ENCODE measurements around the gene GMDS.

GMDS gene

DNA sequence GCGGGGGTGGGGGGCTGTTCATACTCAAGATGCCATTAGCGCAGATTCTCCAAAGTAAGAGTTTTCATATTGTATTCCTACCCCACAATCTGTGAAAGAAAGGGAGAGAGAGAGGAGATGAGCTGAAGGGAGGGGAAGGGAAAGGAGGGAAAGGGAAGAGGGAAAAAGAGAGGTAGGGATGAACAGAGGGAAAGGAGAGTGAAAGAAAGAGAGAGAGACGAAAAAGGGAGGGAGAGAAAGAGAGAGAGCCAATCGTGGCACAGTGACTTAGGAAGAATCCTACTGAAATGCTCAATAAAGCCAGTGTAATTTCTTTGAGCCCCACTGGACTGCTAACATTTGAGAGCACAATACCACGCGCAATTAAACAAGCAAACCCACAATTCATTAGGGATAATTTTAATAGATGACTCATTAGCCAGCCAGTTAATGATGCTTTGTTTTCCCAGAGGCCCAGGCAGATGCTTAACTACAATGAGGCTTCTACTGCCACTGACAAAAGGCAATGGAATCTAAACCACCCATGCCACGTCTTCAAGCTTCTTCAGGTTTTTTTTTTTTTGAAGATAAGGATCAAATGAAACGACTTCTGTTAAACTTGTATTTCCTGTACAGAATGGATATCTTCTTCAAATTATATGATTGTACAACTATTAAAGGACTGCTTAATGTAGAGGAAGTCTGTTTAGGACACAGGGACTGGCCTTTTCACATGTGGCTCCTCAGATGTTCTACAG, 328.9 kb downstream of the GMDS start:
- Histone ChIP-seq H2AFZ (ENCODE audit: low read depth, low read length) (no peak overlapping the region), H3K4me1 (ENCODE audit: low read length) (no peaks in the 10 kb centered on the region), H3K79me2 (ENCODE audit: low read length) (no peaks in the 10 kb centered on the region), H4K20me1 (ENCODE audit: insufficient read depth, low read length) (no peaks in the 10 kb centered on the region), H3K27ac (ENCODE audit: low read length) (no peak overlapping the region), H3K36me3 (replicated peaks; ENCODE audit: low read depth, low read length) (no peaks in the 10 kb centered on the region), H3K9me3 (ENCODE audit: insufficient read depth, low read length) (no peaks in the 10 kb centered on the region), H3K4me3 (ENCODE audit: low read length) (no peak overlapping the region), H3K4me2 (ENCODE audit: low read length) (no peak overlapping the region), H3K27me3 (ENCODE audit: low read depth, low read length) (no peaks in the 10 kb centered on the region), H3K9ac (ENCODE audit: low read length) (no peak overlapping the region)
- TF ChIP-seq, protein P1, sequence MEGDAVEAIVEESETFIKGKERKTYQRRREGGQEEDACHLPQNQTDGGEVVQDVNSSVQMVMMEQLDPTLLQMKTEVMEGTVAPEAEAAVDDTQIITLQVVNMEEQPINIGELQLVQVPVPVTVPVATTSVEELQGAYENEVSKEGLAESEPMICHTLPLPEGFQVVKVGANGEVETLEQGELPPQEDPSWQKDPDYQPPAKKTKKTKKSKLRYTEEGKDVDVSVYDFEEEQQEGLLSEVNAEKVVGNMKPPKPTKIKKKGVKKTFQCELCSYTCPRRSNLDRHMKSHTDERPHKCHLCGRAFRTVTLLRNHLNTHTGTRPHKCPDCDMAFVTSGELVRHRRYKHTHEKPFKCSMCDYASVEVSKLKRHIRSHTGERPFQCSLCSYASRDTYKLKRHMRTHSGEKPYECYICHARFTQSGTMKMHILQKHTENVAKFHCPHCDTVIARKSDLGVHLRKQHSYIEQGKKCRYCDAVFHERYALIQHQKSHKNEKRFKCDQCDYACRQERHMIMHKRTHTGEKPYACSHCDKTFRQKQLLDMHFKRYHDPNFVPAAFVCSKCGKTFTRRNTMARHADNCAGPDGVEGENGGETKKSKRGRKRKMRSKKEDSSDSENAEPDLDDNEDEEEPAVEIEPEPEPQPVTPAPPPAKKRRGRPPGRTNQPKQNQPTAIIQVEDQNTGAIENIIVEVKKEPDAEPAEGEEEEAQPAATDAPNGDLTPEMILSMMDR (IDR thresholded peaks at IDR 0.05; ENCODE audit: low read depth, low read length), result no peak
- no peak for TF ChIP-seq EZH2phosphoT487 (IDR thresholded peaks at IDR 0.05; ENCODE audit: low read depth)

- H3K36me3 ChIP-seq (replicated peaks; ENCODE audit: low read depth, low read length), result no peaks in the 10 kb centered on the region
- H3K4me1 ChIP-seq (ENCODE audit: low read length), result no peaks in the 10 kb centered on the region
- TF ChIP-seq EZH2phosphoT487 (IDR thresholded peaks at IDR 0.05; ENCODE audit: low read depth), result no peak
- TF ChIP-seq, protein P1 (IDR thresholded peaks at IDR 0.05; ENCODE audit: low read depth, low read length), result no peak
- H3K79me2 ChIP-seq (ENCODE audit: low read length), result no peaks in the 10 kb centered on the region
- H3K9me3 ChIP-seq (ENCODE audit: insufficient read depth, low read length), result no peaks in the 10 kb centered on the region
- H3K4me3 ChIP-seq (ENCODE audit: low read length), result no peak overlapping the region
- H2AFZ ChIP-seq (ENCODE audit: low read depth, low read length), result no peak overlapping the region
- H4K20me1 ChIP-seq (ENCODE audit: insufficient read depth, low read length), result no peaks in the 10 kb centered on the region
- no peaks in the 10 kb centered on the region for H3K27me3 ChIP-seq (ENCODE audit: low read depth, low read length)
- no peak overlapping the region for H3K4me2 ChIP-seq (ENCODE audit: low read length)
- H3K27ac ChIP-seq (ENCODE audit: low read length), result no peak overlapping the region
- H3K9ac ChIP-seq (ENCODE audit: low read length), result no peak overlapping the region
Observed at GRCh38 chr6:1915226-1915625, 330.2 kb downstream of the GMDS start.

DNA sequence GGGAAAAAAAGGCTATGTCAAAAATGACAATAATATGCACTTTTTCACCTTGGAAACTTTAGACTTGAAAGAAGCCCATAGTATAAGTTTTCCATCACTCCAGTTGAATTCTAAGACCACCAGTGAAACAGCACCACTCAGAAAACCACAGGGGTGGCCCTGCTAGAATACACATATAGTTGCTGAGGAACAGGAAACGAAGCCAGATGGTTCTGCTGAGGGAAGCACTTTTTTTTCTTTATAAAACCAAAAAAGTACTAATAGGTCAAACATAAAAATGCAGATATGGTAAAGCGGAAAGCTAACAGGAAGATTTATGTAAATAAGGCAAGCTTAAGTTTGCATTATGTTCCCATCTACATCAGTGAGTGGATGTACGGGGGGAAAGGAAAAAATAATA, 331.8 kb downstream of the GMDS start:
- Histone ChIP-seq H2AFZ (ENCODE audit: low read depth, low read length) (no peak overlapping the region), H3K27me3 (ENCODE audit: low read depth, low read length) (no peaks in the 10 kb centered on the region), H3K9ac (ENCODE audit: low read length) (no peak overlapping the region), H3K4me1 (ENCODE audit: low read length) (no peaks in the 10 kb centered on the region), H3K79me2 (ENCODE audit: low read length) (no peaks in the 10 kb centered on the region), H3K4me2 (ENCODE audit: low read length) (no peak overlapping the region), H3K27ac (ENCODE audit: low read length) (no peak overlapping the region), H3K36me3 (replicated peaks; ENCODE audit: low read depth, low read length) (no peaks in the 10 kb centered on the region), H3K4me3 (ENCODE audit: low read length) (no peak overlapping the region), H3K9me3 (ENCODE audit: insufficient read depth, low read length) (no peaks in the 10 kb centered on the region), H4K20me1 (ENCODE audit: insufficient read depth, low read length) (no peaks in the 10 kb centered on the region)
- TF ChIP-seq EZH2phosphoT487 (IDR thresholded peaks at IDR 0.05; ENCODE audit: low read depth), result no peak
- TF ChIP-seq, protein P1 (IDR thresholded peaks at IDR 0.05; ENCODE audit: low read depth, low read length), result no peak

GRCh38 chr6:1912731-1913130, 332.7 kb downstream of the GMDS start:
- no peaks in the 10 kb centered on the region for H3K4me1 ChIP-seq (ENCODE audit: low read length)
- no peak overlapping the region for H3K4me2 ChIP-seq (ENCODE audit: low read length)
- H3K27ac ChIP-seq (ENCODE audit: low read length), result no peak overlapping the region
- no peaks in the 10 kb centered on the region for H3K27me3 ChIP-seq (ENCODE audit: low read depth, low read length)
- H3K9ac ChIP-seq (ENCODE audit: low read length), result no peak overlapping the region
- H3K4me3 ChIP-seq (ENCODE audit: low read length), result no peak overlapping the region
- H2AFZ ChIP-seq (ENCODE audit: low read depth, low read length), result no peak overlapping the region
- no peaks in the 10 kb centered on the region for H4K20me1 ChIP-seq (ENCODE audit: insufficient read depth, low read length)
- no peaks in the 10 kb centered on the region for H3K79me2 ChIP-seq (ENCODE audit: low read length)
- no peak for TF ChIP-seq EZH2phosphoT487 (IDR thresholded peaks at IDR 0.05; ENCODE audit: low read depth)
- TF ChIP-seq, protein P1 (IDR thresholded peaks at IDR 0.05; ENCODE audit: low read depth, low read length), result no peak
- H3K36me3 ChIP-seq (replicated peaks; ENCODE audit: low read depth, low read length), result no peaks in the 10 kb centered on the region
- no peaks in the 10 kb centered on the region for H3K9me3 ChIP-seq (ENCODE audit: insufficient read depth, low read length)

All from OCI-LY3 (cell line).